Daoy (cell line): Measurements from ENCODE around the gene PNMA8B. TPM values are rescaled to one million over a fixed set of nuclear protein-coding genes. Genes with fewer than 3 reads are reported as not detected.
A peak's percentile ranks its signal among the peaks of the same experiment; 100 is the strongest.

Source experiments
- DNase-seq: peaks from one replicate; pipeline ENCODE4 v3.0.0-alpha.2; 2015; ENCODE audit warnings: low read depth
- total RNA-seq: library from RNA; depleted of rRNA; stranded (reverse); fragments of >200 nt; shearing (Covaris generic); gene quantifications from 2 replicates; pipeline ENCODE4 v1.2.3, GENCODE V29; 2014

Gene PNMA8B
- total RNA-seq, 1 experiment from 2014 or later = 0.06 TPM

DNA sequence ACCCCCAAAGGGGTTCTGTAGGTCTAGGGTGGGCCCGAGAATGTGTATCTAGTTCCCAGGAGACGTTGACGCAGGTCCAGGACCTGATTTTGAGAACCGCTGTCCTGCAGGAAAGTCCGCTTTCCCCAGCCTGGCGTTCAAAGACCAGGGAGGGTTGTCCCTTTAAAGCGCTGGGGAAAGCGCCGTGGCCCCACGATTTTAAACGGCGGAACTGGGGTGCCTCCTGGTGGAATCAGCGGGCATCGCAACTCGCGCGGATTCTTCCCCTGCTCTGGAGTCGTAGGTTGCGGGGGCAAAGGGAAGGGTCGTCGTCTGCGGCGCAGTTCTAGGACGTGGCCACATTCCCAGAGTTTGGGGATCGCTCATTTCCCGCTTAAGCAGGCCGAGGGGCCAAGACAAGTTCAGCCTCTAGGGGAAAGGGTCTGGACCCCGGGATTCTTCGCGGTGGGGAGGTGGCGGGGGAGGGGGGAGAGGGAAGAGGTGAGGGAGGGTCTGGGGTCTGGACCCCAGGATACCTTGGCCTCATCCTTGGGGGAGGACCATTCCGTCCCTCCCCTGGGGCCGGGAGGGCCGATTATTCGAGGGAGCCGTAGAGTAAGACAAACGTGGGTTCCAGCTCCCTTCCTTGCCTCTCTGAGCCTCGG lies 7.7 kb downstream of the PNMA8B start:
- DNase-seq = peak; percentile 75

DNA sequence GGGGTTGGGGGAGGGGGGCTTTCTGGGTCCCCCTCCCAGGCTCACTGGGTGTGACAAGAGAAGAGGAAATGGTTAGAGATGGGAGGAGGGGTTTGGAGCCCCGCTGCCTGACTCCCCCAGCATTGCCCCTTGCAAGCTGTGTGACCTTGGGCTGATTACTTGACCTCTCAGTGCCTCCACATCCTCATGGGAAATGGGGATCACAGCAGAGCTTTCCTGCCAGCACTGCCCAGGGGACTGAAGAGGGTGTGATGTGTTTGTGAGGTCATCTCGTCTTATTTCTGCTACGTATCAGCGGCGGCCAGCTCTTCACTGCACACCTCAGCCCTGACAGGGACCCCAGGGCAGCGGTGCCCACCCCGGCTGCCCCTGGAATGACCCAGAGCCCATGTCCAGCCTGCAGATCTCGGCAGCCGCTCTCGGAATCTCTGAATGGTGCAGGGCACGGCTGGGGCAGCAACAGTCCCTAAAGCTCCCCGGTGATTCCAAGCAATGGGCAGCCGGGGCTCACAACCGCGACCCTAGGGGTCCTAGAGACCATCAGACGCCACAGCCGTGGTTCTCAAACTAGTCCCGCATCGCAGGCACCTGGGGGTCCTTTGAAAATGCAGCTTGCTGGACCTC lies 8.4 kb downstream of the PNMA8B start:
- no peak for DNase-seq

DNA sequence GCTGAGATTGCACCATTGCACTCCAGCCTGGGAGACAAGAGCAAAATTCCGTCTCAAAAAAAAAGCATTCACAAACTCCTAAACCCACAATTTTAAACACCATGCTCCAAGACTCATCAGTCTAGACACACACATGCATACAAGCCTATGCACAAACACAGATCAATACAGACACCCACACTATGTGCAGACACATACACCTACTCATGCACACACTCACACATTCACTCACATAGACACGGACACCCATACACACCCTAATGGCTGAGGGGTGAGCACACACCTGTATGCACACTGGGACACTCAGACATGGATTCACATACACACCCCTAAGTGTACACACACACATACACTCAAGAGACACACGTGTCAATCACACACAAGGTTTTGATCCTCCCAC lies 9.3 kb downstream of the PNMA8B start:
- DNase-seq = no peak

DNA sequence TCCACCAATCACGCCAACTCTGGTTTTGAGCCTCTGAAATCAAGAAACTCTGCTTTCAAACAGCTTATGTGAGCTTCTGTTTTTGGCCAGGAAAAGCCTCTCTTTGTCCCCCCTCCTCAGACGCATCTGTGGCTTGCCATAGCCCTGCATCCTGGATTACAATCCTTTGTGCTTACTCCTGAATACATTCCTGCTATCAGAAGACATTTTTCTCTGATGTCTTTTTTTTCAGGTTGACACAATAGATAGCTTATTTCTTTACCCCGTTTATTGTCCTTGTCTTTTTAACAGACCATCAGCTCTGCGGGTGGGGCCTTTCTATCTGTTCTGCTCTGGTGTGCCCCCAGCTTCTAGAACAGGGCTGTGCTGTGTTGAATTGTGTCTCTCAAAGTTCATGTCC lies 11.0 kb downstream of the PNMA8B start:
- DNase-seq = no peak

DNA sequence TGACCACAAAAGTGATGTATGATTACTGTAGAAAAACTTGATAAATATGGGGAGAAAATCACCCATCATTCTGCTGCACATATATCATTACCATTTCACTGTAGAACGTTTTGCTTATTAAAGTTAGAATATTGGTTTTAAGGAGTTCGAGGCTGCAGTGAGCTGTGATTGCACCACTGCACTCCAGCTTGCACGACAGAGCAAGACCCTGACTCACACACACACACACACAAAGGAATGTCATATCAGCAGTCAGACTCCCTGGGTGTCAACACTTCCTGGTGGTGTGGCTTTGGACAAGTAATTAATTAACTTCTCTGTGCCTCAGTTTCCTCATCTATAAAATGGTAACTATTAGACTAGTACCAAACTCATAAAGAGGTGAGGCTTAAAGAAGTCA lies 13.0 kb downstream of the PNMA8B start:
- peak; percentile 48 for DNase-seq

DNA sequence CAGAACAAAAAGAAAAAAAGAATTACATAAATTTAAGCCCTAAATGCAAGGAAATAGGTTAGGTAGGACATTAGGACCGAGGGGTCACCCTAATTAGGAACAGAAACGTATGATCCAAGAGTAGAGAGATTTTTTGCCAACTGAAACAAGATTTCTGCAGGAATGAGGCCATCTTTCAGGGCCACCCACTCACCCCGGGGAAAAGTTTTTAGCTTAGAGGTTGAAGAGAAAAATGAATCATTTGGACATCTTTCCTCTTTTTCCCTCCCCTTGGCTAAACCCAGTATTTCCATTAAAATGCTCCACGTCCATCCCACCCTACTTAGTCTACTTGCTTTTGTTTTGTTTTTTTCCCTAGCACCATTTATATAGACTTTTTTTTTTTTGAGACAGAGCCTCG lies 13.7 kb downstream of the PNMA8B start:
- no peak for DNase-seq

DNA sequence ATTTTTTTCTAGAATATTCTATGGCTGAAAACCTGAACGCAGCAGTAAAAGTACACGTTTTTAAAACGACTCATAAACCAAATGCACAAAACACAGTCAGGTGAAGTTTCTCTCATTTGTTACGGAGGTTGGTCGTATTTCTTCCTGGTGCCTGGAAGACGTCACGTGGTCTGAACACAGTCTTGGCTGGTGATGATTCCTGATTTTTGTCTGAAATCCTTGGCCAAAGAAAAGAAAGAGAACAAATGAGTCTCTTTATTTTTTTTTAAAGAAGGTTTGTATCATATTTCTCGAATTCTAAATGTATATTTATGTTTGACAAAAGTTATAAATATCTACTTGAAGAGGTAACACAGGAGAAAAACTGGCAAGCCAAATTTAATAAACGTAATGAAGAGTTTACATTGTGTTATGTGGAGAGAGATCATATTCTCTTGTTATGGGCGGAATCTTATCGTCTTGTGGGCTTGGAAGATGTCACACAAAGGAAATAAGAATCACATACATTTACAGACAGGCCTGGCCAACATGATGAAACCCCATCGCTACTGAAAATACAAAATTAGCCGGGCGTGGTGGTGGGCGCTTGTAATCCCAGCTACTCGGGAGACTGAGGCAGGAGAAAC lies 14.3 kb downstream of the PNMA8B start:
- no peak for DNase-seq

DNA sequence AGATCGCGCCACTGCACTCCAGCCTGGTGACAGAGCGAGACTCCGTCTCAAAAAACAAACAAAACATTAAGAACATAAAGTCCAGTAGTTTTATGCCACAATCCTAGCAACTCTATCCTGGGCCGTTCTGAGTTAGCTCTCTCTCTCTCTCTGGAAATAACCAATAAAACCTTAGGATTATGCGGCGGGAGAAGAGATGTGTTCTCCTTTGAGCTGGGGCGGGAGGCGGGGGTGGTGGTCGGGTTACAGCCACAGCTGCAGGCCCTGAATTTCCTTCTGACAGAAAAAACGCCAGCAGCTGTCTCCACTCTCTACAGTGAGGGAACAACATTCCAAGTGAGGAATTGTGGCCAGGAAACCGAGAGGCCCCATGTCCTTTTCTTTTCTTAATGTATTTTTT lies 15.3 kb downstream of the PNMA8B start:
- DNase-seq = no peak

DNA sequence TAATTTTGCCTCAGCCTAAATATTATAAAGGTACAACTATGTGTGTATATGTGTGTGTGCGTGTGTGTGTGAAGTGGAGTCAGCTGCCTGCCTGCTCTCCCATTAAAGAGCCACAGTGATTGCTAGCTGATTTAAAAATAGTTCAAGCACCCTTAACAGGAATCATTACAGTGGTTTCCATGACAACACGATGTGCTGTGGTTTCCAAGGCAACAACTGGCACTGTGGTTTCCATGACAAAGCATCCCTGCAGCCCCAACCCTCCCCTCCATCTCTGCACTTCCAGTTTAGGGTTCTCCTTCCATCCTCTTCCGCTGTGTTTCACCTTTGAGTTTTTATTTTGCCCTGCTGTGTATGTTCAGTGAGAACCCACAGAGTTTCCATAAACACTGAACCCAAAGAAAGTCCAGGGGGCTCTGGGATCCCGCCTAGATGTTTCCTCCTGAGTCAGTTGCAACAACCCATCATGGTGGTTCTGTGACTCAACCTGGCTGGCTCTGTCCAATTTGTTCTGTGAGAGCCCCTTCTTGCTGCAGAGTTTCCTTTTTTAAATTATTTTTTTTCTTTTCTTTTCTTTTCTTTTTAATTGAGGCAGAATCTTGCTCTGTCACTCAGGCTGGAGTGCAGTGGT lies 17.2 kb downstream of the PNMA8B start:
- peak; percentile 27 for DNase-seq

DNA sequence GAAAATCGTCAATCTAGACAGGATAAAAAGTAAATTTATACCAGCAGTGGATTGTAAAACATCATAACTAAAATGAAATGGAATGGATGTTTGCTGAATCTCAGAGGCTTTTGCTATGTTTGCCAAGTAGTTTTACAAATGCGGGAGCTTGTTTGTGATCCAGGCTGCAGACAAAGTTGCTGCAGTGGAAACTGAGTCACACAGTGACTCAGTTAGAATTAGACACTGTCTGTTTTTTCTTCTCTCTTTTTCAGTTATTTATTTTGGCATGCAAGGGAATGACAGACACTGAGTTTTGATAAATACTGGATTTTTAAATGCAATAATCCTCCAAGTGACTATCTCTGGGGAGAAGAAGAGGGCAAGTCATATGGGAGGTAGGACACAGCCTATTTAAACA lies 19.7 kb downstream of the PNMA8B start:
- no peak for DNase-seq

DNA sequence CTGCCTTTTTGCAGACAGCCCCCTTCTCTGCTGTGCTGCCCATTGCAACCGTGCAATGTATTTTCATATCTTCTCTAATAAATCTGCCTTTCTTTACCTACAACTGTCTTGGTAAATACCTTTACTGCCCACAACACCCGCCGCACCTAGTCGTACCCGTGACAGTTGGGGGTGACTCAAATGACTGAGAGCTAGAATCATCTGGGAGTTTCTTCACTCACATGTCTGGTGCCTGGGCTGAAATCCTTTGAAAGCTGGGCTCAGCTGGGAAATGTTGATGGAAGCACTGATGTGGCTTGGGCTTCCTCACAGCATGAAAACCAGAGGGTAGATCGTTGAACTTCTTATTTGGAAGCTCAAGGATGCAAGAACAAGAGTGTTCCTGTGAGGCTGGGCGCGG lies 21.5 kb downstream of the PNMA8B start:
- DNase-seq = no peak

DNA sequence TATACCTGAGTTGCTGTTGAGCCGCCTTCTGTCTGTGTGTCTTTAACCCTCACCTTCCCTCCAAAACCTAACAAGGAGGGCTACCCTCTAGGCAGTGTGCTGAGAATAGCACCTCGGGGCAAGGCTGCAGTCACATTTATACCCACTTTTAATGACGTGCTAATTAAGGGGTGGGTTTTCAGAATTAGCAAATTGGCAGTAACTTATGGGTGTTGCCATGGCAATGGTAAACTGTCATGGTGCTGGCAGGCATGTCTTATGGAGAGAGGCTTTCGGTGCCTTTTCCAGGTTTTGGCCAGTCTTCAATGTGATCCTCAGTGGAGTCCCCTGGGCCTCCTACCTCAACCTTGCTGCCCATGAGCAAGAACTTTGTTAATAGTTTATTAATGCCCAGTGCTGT lies 23.1 kb downstream of the PNMA8B start:
- no peak for DNase-seq

DNA sequence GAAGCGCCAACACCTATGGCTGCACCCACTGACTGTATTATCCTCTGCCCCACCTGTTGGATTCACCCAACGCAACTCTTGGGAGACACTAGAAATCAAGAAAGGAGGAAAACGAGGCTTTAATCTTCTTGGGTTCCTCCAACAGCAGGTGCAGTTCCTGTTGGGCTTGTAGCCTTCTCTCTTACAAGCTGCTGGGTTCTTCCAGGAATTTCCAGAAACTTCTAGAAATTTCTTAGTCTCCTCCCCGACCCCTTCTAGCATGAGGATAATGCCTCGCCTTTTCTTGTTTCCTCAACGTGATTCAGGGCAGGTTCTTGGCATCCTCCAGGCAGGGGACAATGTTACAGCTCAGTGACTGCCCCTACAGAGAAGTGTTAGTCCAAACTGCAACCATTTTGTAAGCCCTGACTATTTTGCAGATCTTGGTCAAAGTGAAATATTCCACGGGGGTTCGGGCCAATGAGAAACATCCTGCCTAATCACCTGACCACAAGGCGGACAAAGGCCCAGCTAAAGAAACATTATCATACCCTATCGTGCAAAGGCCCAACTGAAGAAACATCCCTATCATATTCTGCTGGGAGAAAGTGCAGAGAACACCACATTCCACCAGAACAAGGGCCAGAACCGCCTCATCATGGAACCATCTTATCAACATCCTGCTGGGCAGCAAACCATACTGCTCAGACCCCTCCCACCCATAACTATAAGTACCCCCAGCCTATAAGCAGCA lies 23.7 kb downstream of the PNMA8B start:
- DNase-seq = no peak

DNA sequence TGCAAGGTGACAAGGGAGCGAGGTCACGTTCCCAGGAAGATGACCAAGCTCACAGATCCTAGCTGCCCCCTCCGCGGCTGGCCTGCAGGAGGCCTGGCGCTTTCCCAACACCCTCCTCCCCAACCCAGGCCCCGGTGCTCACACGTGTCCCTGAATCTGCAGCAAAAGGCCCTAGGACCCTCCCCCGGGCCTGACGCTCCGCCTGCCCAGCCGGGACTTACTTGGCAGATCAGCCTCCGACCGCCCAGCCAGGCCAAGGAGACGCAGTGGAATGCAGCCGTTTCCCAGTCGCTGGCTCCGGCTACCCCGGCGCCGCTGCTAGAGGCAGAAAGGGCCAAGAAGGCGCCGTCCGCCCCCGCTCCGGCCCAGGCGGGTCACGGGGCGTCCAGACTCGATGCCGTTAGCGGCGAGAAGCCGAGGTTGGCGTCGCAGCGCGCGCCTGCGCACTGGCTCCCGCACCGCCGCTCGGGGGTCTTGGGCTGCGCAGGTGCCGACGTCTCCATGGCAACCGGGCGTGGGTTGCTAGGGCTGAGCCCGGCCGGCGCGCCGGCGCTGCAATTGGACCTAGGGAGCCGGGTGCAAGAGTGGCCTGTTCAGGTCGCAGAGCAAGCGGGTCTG lies 24.4 kb downstream of the PNMA8B start, which contains the start of gene PNMA8A:
Gene PNMA8A (minus strand): TSS at position 448 of the 618 bp plus-strand sequence. CDS start 528 bp downstream, outside the sequence.
- peak; percentile 49 for DNase-seq

DNA sequence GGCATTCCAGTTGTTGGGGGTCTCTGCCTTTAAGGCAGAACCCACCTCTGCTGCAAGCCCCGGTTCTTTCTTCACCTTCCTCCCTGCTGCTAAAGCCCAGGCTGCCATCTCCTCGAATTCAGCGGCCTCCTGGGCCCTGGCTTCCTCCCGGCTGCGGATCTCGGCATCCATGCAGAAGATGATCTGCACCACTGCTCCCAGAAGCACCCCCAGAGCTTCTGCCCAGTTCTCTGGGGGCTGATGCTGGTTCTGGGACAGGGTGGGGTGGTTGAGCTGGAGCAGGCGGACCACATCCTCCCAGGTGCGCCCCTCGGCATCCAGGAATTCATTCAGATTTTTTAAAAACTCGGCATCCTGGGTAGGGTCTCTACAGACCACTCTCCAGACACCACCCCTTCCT lies 25.3 kb downstream of the PNMA8B start:
- DNase-seq = no peak

DNA sequence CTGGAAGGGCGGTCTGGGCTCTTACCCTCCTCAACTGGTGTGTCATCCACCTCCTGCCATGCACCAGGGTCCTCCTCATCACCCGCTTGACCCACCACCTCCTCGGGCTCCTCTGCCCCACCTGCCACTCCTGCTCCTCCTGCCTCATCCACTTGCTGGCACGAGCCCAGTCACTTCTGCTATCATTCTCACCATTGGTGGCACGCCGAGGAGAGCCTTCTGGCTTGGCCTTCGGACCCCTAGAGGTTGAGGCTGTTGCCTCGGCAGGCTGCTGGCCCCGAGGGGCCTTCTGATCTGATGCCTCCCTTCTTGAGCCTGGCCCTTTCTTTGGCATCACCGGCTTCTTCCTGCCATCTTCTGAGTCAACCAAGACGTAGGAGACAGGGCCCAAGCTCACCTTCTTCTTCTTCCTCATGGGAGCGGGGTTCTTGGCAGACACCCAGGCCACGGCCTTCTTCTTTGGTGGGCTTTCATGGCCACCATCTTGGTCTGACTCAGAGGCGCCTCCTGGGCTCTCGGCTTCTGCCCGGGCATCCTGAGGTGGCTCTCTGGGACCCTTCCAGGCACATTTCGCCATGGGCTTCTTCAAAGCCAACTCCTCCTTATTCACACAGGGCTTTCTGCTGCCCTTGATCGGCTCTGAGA lies 26.0 kb downstream of the PNMA8B start:
- DNase-seq = no peak

DNA sequence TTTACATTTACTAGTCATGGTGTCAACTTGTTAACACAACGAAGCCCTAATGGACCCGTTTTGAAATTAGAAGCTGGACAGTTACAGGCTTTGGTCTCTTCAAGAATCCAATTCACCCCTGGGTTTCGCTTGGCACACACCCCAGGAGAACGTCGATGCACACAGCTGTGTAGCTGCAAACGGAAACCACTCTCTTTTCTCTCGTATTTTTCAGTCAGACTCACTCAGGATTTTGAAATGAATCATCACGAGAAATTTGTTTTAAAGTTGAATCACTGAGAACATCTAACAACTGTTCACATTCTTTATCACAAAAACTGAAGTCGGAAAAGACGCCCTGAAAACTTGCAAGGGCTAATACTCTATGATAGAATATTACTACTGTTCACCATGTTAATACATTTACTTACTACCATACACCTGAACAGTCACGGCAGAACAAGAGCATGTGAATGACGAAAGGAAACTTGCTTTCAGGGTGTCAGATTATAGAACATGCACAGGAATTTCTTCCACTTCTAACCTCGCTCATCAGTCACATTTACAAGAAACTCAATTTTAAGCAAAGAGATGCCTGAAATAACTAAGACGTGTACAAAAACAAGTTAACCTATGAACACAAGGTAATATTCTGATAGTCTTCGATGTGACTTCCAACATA lies 29.0 kb downstream of the PNMA8B start:
- peak; percentile 77 for DNase-seq

DNA sequence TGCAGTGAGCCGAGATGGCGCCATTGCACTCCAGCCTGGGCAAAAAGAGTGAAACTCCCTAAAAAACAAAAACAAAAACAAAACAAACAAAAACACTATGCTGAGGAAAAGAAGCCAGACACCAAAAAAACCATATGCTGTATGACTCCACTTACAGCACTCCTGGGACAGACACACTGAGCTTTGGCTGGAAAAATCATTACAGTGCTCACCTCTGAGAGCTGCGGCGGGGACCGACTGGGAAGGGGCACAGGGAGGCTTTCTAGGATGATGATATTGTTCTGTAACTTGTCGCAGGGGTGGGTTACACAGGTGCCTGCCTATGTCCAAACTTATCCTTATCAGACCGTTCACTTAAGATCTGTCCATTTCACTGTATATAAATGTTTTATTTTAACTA lies 32.2 kb downstream of the PNMA8B start:
- no peak for DNase-seq

DNA sequence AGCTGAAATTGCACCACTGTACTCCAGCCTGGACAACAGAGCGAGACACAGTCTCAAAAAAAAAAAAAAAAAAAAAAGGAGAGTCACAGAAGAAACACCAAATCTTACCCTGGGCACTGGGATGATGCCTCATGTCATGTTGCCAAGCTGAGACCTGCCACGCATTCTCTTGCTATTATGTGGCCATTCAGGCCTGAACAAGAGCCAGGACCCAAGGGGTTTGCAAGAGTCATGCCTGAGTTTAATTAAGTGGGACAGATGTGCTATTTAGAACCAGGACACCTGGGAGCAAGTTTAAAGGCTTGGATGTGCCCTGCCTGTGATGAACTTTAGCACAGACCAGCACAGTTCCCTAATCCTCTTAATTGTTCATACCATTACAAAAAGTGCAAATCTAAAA lies 34.1 kb downstream of the PNMA8B start:
- no peak for DNase-seq

DNA sequence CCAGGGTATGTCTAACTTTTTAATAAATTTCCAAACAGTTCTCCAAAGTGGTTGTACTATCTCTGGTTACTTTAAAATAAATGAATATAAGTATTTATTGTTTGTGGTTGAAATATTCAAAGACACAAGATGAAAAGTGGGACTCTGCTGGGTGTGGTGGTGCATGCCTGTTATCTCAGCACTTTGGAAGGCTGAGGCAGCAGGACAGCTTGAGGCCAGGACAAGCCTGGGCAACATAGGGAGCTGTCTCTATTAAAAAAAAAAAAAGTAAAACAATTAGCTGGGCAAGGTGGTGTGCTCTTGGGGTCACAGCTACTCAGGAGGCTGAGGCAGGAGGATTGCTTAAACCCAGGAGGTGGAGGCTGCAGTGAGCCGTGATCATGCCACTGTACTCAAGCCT lies 34.7 kb downstream of the PNMA8B start:
- DNase-seq = no peak

DNA sequence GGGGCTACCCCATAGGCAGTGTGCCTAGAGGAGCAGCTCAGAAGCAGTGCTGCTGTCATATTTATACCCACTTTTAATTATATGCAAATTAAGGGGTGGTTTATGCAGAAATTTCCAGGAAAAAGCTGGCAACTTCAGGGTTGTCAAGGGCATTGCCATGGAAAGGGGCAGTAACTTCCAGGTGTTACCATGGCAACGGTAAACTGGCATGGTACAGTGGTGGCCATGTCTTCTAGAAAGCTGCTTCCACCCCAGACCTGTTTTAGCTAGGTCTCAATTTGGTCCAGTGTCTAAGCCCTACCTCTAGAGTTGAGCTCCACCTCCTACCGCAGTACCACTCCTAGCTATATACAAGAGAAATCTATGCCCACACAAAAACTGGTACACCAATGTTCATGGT lies 35.6 kb downstream of the PNMA8B start:
- no peak for DNase-seq
